Measurements from ENCODE around the gene METTL26.

GRCh38 chr16:670485-671352 lies 34.6 kb upstream of the METTL26 start:
- TF ChIP-seq CTCF (IDR thresholded peaks at IDR 0.05; ENCODE audit: low read depth, low read length) (no peak), EZH2phosphoT487 (IDR thresholded peaks at IDR 0.05; ENCODE audit: low read depth) (no peak)
